ENCODE measurements around the gene ID2.

The ID2 gene

DNA sequence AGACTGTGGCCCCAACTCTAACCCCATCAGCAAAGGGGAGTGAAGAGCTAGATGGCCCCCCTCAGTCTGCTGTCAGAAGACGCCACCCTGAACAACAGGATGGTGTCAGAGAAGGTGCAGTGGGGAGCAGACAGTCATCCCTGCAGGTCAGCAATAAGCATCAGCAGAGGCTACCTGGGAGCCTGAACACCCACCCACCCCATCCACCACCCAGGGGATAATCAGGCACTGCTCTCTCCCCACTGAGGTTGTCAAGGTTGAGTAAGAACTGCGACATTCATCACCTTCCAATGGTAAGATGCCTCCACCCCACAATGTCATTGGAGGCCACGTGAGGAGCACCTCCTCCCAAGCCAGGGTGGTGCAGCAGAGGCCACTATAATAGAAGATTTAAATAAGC, 8.5 kb upstream of the ID2 start:
- peaks cover 14% of the 10 kb centered on the region for H3K4me1 ChIP-seq
- H3K27me3 ChIP-seq (ENCODE audit: control insufficient read depth, insufficient read depth, low read length), result no peaks in the 10 kb centered on the region
- H3K4me3 ChIP-seq (ENCODE audit: low read depth, low read length), result no peak overlapping the region
- H3K36me3 ChIP-seq (ENCODE audit: control insufficient read depth, insufficient read depth, low read length), result no peaks in the 10 kb centered on the region
- no peak overlapping the region for H3K4me2 ChIP-seq (ENCODE audit: low read length)
- H2AFZ ChIP-seq, result no peak overlapping the region
- H3K27ac ChIP-seq, result no peak overlapping the region
- TF ChIP-seq, protein P1, sequence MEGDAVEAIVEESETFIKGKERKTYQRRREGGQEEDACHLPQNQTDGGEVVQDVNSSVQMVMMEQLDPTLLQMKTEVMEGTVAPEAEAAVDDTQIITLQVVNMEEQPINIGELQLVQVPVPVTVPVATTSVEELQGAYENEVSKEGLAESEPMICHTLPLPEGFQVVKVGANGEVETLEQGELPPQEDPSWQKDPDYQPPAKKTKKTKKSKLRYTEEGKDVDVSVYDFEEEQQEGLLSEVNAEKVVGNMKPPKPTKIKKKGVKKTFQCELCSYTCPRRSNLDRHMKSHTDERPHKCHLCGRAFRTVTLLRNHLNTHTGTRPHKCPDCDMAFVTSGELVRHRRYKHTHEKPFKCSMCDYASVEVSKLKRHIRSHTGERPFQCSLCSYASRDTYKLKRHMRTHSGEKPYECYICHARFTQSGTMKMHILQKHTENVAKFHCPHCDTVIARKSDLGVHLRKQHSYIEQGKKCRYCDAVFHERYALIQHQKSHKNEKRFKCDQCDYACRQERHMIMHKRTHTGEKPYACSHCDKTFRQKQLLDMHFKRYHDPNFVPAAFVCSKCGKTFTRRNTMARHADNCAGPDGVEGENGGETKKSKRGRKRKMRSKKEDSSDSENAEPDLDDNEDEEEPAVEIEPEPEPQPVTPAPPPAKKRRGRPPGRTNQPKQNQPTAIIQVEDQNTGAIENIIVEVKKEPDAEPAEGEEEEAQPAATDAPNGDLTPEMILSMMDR (IDR thresholded peaks at IDR 0.05), result no peak
- H3K79me2 ChIP-seq, result peaks cover 20% of the 10 kb centered on the region
- no peaks in the 10 kb centered on the region for H3K9me3 ChIP-seq (ENCODE audit: control insufficient read depth, low read length)
- H3K9ac ChIP-seq, result no peak overlapping the region

DNA sequence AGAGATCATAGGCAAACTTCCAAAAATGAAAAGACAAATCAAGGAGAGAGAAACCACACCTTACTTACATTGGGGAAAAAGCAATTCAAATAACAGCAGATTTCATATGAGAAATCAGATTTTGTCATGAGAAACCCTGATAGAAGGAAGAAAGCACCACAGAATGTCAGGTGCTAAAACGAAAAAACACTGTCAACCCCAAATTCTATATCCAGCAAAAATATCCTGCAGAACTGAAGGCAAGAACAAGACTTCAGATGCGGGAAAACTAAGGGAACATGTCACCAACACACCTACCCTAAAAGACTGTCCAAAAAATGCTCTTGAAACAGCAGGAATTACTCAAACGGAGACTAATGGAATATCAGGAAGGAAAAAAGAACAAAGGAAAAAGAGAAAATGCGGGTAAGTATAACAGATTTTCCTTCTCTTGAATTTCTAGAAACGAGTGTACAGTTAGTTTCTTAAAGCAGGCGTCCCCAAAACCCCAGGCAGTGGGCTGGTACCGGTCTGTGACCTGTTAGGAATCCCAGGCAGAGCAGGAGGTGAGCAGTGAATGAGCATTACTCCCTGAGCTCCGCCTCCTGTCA, 7.3 kb upstream of the ID2 start:
- Histone ChIP-seq H3K4me2 (ENCODE audit: low read length) (no peak overlapping the region), H3K4me3 (ENCODE audit: low read depth, low read length) (no peak overlapping the region), H3K9me3 (ENCODE audit: control insufficient read depth, low read length) (no peaks in the 10 kb centered on the region), H3K9ac (no peak overlapping the region), H3K27ac (no peak overlapping the region), H3K79me2 (peaks cover 20% of the 10 kb centered on the region), H3K4me1 (peaks cover 14% of the 10 kb centered on the region), H3K27me3 (ENCODE audit: control insufficient read depth, insufficient read depth, low read length) (no peaks in the 10 kb centered on the region), H3K36me3 (ENCODE audit: control insufficient read depth, insufficient read depth, low read length) (no peaks in the 10 kb centered on the region), H2AFZ (no peak overlapping the region)
- TF ChIP-seq, protein P1 (IDR thresholded peaks at IDR 0.05), result no peak

DNA sequence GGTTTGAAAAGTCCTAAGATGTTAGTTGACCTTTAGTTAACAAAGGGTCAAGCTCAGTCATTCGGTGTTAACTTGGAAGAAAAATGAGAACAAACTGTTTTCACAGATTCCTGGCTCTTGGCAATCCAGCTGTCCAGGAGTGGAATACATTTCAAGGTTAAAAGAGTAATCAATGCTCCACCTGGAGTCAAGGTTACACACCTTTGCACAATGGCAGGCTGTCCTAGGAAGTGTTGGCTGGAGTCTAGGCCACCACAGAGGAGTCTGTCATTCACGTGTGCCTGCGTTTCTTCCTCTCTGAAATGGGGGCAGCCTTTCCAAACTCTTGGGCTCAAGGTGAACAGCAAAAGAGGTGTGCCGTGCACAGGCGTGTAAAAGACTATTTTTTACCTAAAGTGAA, 6.3 kb upstream of the ID2 start:
- peak overlapping the region; percentile 99 for H3K27ac ChIP-seq
- no peak overlapping the region for H3K9ac ChIP-seq
- peak overlapping the region; percentile 25 for H2AFZ ChIP-seq
- peaks cover 20% of the 10 kb centered on the region for H3K79me2 ChIP-seq
- no peak overlapping the region for H3K4me2 ChIP-seq (ENCODE audit: low read length)
- no peaks in the 10 kb centered on the region for H3K36me3 ChIP-seq (ENCODE audit: control insufficient read depth, insufficient read depth, low read length)
- H3K9me3 ChIP-seq (ENCODE audit: control insufficient read depth, low read length), result no peaks in the 10 kb centered on the region
- peaks cover 14% of the 10 kb centered on the region for H3K4me1 ChIP-seq
- H3K4me3 ChIP-seq (ENCODE audit: low read depth, low read length), result no peak overlapping the region
- H3K27me3 ChIP-seq (ENCODE audit: control insufficient read depth, insufficient read depth, low read length), result no peaks in the 10 kb centered on the region
- TF ChIP-seq, protein P1 (IDR thresholded peaks at IDR 0.05), result no peak

DNA sequence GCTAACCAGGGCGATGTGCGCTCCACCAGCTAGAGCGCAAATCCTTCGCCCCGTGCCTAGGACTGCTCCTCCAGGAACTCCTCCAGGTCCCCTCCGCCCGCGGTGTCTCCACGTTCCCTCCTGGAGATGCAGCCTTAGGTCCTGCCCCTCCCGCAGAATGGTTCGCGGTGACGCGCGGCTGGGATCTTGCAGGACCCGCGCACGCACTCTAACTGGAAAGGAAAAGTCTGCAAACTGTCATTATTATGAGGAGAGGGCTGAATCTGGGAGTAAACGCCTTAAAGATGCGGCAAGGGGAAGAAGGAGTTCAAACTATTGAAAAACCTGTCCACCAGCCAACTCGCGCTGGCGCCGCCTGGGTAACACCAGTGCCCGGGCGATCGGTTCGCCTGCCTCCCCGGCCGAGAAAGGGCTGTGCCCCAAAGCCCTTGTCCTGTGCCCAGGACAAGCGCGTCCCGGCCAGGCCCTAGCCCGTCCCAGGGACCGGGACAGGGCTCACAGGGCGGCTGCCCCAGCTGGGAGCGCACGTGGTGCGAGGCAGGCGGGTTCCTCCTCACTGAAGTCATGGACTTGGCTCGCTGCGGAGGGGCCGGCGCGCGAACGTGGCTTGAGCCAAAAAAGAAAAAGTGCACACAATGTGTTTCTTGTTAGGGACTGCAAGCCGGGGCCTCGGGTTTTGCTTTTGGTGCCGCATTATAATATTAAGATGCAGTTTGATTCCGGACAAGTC, 5.5 kb upstream of the ID2 start:
- Histone ChIP-seq H3K9ac (peak overlapping the region; percentile 91), H2AFZ (peak overlapping the region; percentile 91), H3K27me3 (ENCODE audit: control insufficient read depth, insufficient read depth, low read length) (no peaks in the 10 kb centered on the region), H3K4me2 (ENCODE audit: low read length) (peak overlapping the region; percentile 98), H3K27ac (peak overlapping the region; percentile 99), H3K4me1 (peaks cover 14% of the 10 kb centered on the region), H3K4me3 (ENCODE audit: low read depth, low read length) (peak overlapping the region; percentile 85), H3K9me3 (ENCODE audit: control insufficient read depth, low read length) (no peaks in the 10 kb centered on the region), H3K36me3 (ENCODE audit: control insufficient read depth, insufficient read depth, low read length) (no peaks in the 10 kb centered on the region), H3K79me2 (peaks cover 20% of the 10 kb centered on the region)
- TF ChIP-seq, protein P1 (IDR thresholded peaks at IDR 0.05), result no peak
